Stimulated activated CD4-positive, alpha-beta T cell treated with anti-CD3 and anti-CD28 coated beads, Interleukin-1b, Interleukin-23, amount 100 ng/mL, for 4 hours (primary cell): ENCODE results near the gene EEIG2.
"Not testable (repeated sequence)": the region's sequence is repeated elsewhere in the genome, so short reads cannot be mapped to it uniquely, and the experiment has no call there.

Experiments used
- DNase-seq, 2 donors: peaks; one replicate each; pipeline ENCODE4 v3.0.0-alpha.2; 2020; ENCODE audit warnings: low read depth in 2 of 2

EEIG2 gene

DNA sequence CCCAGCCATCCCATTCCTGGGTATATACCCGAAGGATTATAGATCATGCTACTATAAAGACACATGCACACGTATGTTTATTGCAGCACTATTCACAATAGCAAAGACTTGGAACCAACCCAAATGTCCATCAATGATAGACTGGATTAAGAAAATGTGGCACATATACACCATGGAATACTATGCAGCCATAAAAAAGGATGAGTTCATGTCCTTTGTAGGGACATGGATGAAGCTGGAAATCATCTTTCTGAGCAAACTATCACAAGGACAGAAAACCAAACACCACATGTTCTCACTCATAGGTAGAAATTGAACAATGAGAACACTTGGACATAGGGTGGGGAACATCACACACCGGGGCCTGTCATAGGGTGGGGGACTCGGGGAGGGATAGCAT, 12.4 kb upstream of the EEIG2 start:
- DNase-seq, result not testable (repeated sequence)

GRCh38 chr1:108551137-108551862, 8.6 kb upstream of the EEIG2 start:
- DNase-seq, result no peak

- DNase-seq, result no peak
Observed at GRCh38 chr1:108553905-108554304, 6.0 kb upstream of the EEIG2 start.

DNA sequence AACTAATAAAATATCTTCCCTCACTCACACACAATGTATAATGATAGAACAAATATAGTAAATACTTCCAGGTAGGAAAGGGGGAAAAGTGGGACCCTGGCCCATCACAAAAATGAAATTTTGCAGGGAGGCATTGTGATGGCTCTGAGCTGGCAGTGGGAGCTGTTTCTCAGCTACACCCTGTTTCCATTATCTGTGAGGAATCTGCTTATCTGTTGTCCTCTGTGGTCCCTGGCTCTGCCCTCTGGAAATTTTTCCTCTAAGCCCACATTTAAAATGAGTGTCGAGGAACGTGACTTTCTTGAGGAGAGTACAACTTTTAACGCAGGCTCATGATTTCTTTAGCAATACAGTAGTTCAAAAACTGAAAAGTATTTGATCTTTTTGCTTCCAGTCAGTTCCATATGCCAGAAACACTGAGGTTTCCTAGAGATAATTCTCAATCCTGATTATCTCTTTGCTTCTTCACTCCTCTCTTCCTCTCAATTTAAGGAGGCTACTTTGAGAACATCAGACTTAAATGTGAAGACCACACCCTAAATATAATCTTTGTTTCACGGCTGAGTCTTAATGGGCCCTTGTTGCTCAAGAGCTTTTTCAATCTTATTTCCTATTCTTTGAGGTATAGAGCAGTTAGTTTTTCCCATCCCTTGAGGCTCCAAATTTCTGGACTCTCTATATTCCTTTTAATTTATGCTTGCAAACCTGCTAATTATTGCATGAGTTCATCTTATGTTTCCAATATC, 5.0 kb upstream of the EEIG2 start:
- DNase-seq, result no peak

DNA sequence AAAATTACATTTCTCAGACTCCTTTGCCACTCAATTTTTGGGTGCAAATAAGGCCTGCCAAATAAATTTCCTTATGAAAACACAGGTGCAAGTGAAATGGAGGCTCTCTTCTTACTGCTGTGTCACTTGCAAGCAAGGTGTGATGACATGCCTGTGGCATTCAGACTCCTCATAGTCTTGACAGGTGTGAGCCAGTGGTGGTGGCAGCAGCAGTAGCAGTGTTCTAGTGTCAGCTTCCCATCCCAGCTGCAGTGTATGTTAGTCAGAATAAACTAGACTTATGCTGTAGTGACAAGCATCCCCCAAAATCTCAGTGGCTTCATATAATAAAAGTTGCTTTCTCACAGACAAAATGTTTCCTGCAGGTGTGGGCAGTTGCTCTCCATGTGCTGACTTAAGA, 3.8 kb upstream of the EEIG2 start:
- no peak for DNase-seq

DNA sequence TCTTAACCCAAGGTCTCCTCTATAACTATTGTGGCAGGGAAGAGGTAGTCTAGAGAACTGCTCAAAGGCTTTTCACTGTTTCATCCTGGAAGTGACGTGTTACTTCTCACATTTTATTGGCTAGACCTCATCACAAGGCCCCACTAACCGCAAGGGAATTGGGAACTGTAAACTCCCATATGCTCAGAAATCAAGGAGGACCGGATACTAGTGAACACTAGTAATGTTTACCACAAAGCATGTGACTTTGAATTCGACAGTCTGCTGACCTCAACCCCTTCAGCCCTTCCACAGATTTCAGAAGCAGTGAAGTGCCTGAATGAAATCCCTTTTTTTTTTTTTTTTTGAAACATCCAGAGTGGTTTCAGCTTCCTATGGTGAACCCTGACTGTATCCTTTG, 3.4 kb upstream of the EEIG2 start:
- no peak for DNase-seq

DNA sequence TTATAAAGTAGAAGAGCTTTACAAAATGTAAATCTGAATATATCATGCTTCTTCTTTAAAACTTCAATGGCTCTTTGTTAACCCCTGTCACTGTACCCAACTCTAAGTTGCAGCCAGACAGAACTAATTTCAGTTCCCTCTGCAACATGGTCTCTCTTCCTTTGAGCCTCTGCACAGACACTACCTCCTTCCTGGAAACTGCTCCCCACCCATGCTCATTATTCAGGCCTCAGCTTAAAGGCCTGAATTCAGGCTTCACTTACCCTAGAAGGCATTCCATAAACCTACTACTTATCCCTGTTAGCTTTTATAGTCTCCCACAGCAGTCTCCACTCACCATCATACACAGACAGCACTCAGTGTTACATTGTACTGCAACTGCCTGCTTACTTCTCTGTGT, 2.6 kb upstream of the EEIG2 start:
- DNase-seq, result no peak

GRCh38 chr1:108560189-108560873, 431 bp downstream of the EEIG2 start:
- DNase-seq, result peak in 1 of 2 donors; percentile 6

- DNase-seq, result peak in 1 of 2 donors; percentile 11
Observed at GRCh38 chr1:108560874-108561459, 1.1 kb downstream of the EEIG2 start.

DNA sequence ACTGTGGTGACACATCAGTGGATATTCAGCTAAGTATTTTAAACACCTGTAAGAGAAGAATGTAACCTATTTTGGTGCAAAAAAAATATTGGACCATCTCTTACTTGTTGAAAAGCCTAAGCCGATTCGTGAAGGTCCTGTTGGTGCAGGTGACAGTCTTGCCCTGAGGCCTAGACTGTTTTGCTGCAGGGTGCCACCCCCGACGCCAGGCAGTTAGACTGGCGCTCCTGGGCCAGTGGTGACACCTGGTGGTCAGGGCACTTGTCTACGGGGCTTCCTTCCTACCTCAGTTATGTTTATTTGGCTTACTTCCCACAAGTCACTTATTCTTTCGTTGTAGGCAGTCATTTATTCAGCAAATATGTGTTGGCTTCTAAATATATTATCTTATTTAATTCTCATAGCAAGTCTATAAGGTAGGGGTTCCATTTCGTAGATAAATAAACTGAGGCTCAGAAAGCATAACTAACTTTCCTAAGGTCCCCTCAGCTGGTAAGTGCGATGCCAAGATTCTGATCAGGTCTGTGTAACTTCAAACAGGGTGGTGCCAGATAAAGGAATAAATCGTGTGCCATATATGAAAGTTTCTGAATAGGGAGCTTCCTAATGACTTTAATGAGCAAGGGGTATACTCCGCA, 1.9 kb downstream of the EEIG2 start:
- peak; percentile 65 to 72 for DNase-seq

DNA sequence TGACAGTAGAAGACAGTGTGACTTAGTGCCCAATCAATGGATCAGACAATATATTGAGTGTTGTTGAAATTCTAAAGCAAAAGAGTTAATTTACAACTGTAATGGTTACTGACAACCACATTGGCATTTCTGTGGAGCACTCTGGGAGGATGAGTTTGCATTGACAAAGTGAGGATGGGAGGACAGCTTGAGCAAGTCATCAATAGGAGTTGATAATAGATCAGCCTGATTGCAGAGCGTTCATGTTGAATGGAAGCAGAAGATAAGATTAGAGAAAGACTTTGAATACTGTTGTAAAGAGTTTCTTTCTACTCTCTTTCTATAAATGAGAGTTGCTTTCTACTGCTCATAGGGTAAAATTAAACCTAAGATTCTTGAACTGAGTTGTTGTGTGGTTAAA, 3.9 kb downstream of the EEIG2 start:
- no peak for DNase-seq

DNA sequence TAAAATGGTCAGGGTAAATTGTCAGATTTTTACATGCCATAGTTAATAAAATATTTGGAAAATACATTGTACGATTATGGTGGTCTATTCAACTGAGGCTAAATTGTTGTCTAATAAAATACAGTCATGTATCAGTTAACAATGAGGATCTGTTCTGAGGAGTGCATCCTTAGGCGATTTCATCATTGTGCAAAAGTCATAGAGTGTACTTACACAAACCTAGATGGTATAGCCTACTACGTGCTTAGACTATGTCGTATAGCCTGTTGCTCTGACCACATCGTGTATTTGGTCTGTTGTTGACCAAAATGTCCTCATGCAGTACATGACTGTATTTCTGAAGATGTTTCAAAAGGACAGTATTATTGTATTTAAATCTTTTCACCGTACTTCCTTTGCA, 5.2 kb downstream of the EEIG2 start:
- DNase-seq, result no peak

DNA sequence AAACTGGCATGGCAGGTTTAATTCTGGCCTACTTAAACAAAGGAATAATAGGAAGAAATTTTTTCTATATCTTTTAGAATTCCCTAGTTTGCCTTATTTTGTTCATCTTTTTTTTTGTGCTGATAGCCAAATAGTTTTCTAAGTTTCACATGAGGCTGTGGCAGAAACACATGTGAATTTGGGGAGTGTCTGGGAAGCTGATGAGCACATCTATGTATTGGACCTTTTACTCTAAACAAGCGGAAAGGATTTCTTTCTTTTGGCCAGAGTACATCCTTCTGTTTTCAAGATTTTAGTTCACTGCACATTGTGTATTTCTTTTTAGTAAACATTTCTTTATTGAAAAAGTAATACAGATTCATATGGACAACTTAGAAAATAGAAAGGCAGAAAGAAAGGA, 5.6 kb downstream of the EEIG2 start:
- no peak for DNase-seq

GRCh38 chr1:108568589-108568988, 8.7 kb downstream of the EEIG2 start:
- DNase-seq, result no peak

- DNase-seq, result no peak
Observed at GRCh38 chr1:108569097-108569728, 9.3 kb downstream of the EEIG2 start.

- no peak for DNase-seq
Observed at GRCh38 chr1:108570128-108570527, 10.2 kb downstream of the EEIG2 start.

DNA sequence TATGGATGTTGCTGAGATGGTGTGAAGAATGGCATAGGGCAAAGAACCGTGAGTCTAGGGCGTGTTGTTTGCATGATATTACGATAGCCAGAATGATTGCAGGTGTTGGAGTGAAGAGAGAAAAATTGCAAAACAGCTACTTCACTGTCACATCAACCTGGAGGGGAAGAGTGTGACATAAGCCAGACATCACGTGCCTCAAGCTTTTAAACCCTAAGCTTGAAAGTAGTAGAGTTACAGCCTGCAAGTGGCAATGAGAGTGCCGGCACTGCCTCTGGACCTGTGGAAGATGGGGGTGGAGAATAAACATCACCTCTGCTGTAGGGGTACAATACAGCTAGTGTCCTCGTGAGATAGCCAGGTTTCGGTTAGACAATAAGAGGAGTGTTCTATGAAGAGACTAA, 11.1 kb downstream of the EEIG2 start:
- DNase-seq, result no peak

DNA sequence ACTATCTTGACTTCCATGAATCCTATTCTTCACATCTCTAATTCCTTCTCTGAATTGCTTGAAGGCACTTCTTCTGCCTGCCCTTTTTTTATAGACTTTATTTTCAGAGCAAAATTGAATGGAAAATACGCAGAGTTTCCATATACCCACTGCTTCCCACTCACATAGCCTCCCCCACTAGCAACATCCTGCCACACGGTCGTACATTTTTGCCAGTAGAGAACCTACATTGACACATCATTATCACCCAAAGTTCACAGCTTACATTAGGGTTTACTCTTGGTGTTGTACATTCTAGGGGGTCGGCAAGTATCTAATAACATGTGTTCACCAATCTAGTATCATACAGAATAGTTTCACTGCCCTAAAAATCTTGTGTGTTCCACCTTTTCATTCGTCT, 12.3 kb downstream of the EEIG2 start:
- DNase-seq, result no peak

DNA sequence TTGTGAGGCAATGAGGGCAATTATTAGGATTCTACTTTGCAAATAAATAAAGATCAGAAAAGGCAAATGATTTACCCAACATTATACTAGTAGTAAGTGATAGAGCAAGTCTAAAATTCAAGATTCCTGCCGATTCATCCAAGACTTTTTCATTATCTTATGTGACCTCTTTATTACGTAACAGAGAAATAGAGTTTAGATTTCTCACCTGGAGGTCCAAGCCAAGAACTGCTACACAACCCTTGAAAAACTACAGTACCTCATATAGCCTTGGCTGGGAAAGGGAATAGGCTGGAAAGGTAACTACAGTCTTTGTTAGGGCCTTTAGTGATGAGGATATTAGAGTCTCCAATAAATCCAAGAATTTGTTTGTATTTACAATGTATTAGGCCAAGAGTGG, 13.3 kb downstream of the EEIG2 start:
- no peak for DNase-seq

DNA sequence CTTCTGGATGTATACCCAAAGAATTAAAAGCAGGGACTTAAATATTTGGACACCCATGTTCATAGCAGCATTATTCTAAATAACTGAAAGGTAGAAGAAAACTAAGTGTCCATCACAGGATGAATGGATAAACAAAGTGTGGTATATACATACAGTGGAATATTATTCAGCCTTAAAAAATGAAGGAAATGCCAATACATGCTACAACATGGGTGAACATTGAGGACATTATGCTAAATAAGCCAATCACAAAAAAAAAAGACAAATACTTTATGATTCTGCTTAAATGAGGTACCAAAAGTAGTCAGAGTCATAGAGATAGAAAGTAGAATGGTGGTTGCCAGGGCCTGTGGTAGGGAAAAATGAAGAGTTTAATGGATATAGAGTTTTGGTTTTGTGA, 14.1 kb downstream of the EEIG2 start:
- DNase-seq, result no peak

DNA sequence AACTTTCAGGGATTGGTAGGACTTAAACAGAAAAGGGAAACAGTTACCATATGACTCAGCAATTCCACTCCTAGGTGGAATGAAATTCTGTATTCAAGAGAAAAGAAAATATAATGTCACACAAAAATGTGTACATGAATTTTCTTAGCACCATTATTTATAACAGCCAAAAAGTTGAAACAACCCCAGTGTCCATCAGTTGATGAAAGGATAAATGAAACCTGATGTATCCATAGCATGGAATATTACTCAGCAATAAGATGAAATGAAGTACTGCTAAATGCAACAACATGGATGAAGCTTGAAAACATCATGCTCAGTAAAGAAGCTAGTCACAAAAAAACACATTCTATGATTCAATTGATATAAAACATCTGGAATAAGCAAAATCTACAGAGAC, 15.5 kb downstream of the EEIG2 start:
- no peak for DNase-seq
